ENCODE data around the gene ACAP3.
A peak's percentile ranks its signal among the peaks of the same experiment; 100 is the strongest.
"Not testable (repeated sequence)": the region's sequence is repeated elsewhere in the genome, so short reads cannot be mapped to it uniquely, and the experiment has no call there.

The ACAP3 gene

DNA sequence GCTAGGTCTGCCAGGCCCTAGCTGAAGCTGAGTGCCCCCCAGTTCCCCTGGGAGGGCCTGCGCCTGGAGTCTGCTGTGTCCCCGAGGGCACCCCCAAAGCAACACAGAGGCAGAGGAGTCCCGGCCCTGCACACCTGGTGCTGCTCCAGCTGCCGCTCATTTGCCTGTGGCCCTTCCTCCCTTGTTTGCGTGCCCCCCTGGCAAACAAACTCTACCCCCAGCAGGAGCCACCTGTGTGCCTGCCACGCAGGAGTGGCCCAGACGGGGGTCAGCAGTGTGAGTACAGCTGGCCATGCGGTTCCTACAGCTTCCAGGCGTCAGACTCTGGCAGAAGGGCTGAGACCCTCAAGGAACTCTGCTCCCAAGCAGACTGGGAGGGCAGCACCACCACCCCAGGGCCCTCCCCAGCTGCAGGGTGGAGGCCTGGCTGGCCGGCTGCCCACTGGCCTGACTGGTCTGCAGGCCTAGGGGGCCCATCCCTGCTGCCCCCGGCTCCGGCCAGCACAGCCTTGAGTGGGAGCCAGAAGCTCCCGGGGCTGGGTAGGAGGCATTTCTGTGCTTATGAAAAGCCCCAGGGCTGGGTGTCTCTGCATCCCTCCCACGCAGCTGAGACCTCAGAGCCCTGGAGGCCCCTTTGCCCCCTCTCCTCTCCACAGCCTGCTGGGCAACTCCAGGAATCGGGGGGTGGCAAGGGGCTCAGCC is 22.8 kb upstream of the ACAP3 start:
- no peak for DNase-seq (ENCODE audit: low read depth)

DNA sequence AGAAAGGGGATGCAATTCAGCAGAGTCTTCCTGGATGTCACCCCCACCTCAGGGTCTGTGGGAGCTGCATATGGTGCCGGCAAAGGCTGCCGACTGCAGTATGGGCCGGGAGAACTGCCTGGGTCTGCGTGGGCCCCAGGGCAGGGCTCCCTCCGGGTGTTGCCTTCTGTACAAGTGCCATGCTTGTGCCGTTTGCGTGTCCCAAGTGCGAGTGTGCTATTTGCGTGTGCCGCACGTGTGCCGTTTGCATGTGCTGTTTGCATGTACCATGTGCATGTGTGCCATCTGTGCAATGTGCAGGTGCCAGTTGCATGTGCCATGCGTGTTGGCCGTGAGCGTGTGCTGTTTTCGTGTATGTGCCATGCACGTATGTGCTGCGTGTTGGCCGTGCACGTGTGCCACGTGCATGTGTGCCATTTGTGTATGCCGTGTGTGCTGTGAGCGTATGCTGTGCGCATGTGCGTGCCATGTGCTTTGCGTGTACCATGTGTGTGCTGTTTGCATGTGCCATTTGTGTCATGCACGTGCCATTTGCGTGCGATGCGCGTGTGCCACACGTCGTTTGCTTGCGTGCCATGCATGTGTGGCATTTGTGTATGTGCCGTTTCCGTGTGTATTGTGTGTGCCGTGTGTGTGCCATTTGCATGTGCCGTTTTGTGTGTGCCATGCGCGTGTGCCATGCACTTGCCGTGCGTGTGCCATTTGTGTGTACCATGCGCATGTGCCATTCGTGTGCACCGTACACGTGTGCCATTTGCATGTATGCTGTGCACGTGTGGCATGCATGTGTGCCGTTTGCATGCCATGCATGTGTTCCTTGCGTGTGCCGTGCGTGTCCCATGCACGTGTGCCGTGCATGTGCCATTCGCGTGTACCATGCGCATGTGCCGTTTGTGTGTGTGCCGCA is 21.8 kb upstream of the ACAP3 start:
- DNase-seq (ENCODE audit: low read depth): no peak

DNA sequence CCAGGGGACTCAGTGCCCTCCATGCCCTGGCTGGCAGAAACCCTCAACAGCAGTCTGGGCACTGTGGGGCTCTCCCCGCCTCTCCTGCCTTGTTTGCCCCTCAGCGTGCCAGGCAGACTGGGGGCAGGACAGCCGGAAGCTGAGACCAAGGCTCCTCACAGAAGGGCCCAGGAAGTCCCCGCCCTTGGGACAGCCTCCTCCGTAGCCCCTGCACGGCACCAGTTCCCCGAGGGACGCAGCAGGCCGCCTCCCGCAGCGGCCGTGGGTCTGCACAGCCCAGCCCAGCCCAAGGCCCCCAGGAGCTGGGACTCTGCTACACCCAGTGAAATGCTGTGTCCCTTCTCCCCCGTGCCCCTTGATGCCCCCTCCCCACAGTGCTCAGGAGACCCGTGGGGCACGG is 20.5 kb upstream of the ACAP3 start:
- no peak for DNase-seq (ENCODE audit: low read depth)

DNA sequence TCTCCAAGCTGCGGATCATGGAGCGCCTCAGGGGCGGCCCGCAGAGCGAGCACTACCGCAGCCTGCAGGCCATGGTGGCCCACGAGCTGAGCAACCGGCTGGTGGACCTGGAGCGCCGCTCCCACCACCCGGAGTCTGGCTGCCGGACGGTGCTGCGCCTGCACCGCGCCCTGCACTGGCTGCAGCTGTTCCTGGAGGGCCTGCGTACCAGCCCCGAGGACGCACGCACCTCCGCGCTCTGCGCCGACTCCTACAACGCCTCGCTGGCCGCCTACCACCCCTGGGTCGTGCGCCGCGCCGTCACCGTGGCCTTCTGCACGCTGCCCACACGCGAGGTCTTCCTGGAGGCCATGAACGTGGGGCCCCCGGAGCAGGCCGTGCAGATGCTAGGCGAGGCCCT is 19.6 kb upstream of the ACAP3 start:
- no peak for DNase-seq (ENCODE audit: low read depth)

DNA sequence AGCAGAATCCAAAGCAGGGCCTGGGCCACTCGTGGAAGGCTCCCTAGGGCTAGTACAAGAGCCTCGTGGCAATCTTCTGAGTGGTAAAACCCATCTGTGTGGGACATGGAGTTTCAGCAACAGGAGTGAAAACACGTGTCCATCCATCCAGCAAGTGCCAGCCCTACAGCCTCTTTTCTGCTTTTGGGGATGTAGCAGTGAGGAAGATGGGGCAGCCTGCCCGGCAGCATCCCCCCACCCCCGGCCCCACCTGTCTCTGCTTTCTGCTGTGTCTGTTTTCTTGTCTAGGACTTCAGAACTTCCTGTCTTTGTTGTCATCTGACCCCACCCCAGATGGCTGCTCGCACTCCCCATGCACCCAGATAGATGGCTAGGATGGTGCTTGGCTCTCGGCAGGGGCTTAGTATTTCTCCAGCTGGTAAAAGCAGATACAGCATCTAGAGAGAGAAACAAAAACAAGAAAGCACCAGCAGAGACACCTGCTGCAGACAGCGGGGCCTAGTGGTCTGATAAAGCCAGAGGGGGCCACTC is 18.4 kb upstream of the ACAP3 start:
- DNase-seq (ENCODE audit: low read depth): no peak

DNA sequence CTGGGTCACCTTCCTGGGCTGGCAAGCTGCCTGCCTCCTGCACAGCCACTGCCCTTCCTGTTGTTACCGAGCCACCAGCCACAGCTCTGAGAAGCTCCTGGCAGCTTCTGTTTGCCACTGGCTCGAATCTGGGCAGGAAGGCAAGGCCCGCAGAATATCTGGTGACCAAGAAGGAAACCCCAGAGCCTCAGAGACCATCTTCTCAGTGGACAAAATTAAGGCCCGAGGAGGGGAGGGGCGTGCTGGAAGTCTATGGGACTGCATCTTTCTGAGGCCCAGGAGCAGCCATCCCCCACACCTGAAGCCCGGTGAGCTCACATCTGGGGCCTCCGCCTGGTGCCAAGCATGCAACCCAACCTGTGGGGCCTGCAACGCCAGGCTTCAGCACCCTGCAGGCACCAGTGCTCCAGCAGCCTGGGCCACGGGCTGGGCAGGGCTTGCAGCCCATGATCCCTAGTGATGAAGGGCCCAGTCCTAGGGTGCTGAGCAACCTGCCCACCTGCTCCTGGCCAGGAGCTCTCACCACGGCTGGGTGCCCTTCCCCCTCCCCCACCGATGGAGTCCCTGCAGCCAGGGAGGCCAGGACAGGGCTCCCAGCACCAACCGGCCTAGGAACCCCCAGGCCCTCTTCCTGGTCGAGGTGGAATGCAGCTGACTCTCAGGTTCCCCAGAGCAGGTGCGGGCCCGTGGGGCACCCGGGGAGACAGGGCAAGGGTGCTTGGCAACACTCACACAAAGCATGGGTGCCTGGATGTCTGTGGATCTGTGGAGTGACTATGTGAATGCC is 17.8 kb upstream of the ACAP3 start:
- no peak for DNase-seq (ENCODE audit: low read depth)

DNA sequence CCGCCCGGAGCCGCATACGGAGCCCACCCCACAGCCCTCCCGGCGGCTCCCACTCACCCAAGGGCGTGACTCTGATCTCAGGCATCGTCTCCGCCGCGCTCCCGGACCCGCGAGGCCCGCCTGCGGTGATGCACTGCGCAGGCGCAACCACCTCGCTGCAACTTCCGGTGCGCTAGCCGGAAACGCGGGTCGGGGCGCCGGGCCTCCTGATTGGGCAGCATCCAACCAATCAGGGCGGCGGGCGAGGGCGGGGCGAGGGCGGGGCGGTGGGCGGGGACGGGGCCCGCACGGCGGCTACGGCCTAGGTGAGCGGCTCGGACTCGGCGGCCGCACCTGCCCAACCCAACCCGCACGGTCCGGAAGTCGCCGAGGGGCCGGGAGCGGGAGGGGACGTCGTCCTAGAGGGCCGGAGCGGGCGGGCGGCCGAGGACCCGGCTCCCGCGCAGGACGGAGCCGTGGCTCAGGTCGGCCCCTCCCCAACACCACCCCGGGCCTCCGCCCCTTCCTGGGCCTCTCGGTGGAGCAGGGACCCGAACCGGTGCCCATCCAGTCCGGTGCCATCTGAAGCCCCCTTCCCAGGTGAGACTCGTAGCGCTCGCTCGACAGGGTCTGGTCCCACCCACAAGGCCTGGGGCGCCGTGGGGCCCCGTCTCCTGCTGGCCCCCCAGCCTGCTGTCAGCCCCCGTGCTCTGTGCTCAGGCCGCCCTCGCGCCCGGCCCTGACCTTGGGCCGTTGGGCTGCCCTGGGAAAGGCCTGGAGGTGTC is 17.0 kb upstream of the ACAP3 start, which contains the start of the genes CPTP and INTS11:
Gene CPTP (plus strand): TSS at position 279 of the 764 bp plus-strand sequence. CDS start 2,109 bp downstream, outside the sequence.
Gene INTS11 (minus strand): TSS at position 137 of the 764 bp plus-strand sequence. CDS start 52 bp downstream, at position 85.
- no peak for DNase-seq (ENCODE audit: low read depth)

DNA sequence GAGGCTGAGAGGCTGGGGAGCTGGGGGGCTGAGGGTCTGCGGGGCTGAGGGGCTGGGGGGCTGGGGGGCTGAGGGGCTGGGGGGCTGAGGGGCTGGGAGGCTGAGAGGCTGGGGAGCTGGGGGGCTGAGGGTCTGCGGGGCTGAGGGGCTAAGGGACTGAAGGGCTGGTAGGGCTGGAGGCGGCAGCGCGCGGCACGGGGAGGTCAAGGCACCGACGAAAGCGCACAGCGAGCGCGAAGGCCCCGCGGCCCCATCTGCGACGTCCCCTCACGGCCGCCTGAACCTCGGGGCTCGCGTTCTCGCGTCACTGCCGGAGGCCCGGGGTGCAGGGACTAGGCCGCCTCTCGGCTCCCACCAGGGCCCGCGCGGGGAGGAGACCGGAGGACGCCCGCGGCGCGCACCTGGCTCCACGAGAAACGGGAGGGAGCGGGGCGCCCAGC is 16.4 kb upstream of the ACAP3 start:
- no peak for DNase-seq (ENCODE audit: low read depth)

DNA sequence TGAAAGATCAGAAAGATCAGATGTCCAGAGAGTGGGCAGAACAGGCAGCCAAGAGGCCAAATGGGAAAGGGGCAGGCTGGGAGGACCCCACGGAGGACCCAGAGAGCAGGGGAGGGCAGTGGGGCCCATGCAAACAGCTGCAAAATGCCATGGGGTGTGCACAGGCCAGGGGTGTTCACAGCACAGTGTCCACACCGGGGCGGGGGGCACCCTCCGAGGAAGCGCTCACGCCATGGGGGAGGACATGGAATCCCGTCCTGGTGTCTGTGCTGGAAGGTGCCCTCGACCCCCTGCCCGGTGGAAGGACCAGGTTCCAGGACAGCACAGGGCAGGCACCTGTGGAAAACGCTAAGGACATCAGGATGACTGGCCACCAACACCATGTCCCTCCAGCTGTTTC is 15.2 kb upstream of the ACAP3 start:
- no peak for DNase-seq (ENCODE audit: low read depth)

DNA sequence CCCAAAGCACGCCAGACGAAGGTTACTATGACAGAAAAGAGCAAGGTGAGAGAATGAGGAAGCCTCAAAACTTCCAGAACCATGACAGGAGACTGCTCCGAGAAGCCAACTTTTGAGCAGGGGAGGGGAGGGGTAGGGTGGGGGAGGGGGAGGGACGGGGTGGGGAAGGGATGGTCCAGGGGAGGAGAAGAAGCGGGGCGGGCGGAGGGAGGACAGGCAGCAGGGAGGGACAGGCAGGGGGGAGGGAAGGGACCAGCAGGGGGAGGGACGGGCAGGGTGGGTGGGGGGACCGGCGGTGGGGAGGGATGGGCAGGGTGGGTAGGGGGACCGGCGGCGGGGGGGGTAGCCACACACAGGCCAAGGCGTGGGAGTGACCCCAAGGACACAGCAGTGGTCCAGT is 14.7 kb upstream of the ACAP3 start:
- DNase-seq (ENCODE audit: low read depth): no peak

DNA sequence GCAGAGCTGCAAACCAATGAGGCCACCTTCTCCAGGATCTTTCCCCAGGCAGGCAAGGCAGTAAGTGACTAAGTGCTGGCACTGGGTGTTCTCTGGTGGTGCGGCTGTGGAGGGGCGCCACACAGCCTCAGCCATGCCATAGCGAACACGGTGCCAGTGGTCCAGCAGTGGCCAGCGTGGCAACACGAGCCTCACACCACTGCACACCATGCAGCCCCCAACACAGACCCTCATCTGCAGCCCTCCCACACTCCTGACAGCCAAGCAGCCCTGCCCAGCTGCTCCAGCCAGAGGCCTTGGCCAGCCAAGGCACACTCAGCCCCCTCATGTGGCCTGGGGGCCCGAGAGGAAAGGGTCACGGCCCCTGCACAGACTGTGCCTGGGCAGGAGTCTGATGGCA is 13.7 kb upstream of the ACAP3 start:
- no peak for DNase-seq (ENCODE audit: low read depth)

DNA sequence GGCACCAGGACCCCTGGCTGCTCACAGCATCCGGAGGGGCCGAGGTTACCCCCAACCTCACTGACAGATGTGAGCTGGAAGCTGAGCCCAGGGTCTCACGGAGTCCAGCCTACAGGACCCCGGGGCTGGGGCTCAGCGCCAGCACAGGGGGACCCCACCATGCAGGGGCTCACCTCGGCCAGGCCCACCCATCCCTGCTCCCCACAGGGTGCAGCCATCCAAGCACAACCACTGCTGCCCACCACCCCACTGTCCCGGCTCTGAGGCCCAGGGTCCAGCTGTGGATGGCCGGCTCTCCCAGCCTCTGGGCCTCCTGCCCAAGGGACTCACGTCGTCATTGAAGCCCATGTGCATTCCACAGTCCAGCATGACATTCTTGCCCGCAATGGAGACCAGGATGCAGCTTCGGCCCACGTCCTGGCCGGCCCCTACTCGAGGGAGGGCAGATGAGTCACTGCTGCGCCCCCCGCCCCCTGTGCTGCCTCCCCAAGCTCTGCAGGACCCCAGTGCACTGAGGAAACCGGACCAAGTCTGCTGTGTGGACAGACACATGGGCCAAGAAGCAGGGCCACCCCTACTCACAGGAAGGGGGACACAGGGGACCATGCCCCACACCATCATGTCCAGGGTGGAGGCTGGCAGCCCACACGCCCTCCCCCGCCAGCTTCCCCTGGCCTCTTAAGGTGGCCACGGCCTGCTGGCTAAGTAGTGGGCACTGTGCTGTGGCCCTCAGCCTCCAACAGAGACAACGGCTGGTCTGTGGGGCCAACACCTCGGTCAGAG is 13.1 kb upstream of the ACAP3 start:
- DNase-seq (ENCODE audit: low read depth): no peak

DNA sequence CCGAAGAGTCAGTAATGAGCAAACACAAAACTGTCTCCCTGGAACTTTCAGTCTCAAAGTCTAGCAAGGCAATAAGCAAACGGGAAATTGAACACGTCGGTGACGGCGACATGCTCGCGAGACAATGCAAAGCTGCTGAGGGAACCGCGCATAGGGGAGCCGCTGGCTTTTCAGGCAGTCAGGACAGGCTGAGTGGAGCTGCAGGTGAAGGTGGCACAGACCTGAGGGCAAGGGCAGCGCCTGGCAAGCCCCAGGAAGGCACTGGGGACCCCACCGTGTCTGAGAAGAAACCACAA is 11.9 kb upstream of the ACAP3 start:
- no peak for DNase-seq (ENCODE audit: low read depth)

DNA sequence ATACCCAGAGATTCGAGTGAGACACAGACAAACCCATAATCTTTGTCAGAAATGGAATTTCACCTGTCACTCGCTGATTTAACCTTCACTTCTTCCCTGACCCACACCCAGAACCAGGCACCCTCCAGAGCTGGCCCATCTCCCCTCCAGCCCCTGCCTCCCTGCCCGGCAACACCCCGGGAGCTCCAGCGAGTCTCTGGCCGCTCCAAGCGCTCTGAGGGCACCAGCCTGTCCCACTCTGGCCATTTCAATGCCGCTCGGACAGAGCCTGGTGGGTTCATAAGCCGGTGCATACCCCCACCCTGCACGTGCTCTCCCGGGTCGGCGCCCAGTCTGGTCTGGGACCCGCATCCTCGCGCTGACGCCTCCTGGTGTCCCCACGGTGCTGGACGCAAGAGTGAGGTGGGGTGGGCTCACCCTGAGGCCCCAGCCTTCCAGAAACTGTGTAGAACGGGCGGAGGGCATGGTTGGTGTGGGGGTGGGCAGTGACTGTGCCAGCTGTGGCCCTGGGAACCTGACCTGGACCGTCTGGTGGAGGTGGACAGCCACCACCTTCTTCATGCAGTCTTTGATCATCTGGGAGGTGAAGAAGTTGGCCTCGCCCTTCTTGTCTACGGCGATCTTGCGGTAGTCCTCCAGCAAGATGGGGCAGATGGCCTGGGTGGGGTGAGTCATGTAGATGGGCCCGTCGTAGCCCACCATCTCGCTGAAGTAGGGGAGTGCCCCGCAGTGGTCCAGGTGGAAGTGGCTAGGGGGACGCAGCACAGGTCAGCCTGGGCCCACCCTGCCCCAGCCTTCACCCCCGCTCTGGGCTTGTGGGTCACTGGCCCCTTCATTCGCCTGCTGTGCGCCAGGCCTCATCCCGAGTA is 11.3 kb upstream of the ACAP3 start:
- DNase-seq (ENCODE audit: low read depth): no peak

DNA sequence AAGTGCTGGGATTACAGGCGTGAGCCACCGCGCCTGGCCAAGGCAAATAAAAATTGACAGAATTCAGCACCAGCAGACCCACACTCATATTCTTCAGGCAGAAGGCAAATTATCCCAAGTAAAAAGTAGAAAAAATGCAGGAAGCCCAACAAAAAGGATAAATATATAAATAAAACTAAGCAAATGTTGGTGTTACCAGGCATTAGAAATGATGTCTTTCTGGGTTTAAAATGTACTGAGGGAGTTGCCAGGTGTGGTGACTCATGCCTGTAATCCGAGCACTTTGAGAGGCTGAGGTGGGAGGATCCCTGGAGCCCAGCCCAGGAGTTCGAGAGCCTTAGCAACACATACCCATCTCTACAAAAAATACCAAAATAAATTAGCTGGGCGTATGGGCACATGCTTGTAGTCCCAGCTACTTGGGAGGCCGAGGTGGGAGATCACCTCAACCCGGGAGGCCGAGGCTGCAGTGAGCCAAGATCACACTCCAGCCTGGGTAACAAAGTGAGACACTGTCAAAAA is 10.5 kb upstream of the ACAP3 start:
- DNase-seq (ENCODE audit: low read depth): peak; percentile 88

DNA sequence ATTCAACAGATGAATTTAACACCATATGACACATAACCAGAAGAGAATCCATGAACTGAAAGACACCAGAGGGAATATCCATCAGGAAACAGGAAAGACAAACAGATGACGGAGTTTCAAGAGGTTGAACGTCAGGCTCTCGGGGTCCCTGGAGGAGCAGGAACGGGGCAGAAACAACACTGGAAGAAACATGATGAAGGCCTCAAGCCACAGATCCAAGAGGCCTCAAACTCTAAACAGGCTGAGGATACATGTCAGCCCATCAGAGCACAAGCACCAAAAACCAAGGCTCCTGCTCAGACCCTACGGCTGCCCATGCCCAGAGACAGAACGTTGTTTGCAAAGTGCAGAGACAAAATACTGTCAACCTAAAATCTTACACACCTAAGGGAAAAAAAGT is 9.7 kb upstream of the ACAP3 start:
- no peak for DNase-seq (ENCODE audit: low read depth)

DNA sequence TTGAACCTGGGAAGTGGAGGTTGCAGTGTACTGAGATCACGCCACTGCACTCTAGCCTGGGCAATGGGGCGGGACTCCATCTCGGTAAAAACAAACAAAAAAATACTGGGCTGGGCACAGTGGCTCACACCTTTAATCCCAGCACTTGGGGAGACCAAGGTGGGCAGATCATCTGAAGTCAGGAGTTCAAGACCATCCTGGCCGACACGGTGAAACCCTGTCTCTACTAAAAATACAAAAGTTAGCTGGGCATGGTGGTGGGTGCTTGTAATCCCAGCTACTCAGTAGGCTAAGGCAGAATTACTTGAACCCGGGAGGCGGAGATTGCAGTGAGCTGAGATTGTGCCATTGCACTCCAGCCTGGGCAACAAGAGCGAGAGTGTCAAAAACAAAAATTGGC is 8.5 kb upstream of the ACAP3 start:
- not testable (repeated sequence) for DNase-seq (ENCODE audit: low read depth)

DNA sequence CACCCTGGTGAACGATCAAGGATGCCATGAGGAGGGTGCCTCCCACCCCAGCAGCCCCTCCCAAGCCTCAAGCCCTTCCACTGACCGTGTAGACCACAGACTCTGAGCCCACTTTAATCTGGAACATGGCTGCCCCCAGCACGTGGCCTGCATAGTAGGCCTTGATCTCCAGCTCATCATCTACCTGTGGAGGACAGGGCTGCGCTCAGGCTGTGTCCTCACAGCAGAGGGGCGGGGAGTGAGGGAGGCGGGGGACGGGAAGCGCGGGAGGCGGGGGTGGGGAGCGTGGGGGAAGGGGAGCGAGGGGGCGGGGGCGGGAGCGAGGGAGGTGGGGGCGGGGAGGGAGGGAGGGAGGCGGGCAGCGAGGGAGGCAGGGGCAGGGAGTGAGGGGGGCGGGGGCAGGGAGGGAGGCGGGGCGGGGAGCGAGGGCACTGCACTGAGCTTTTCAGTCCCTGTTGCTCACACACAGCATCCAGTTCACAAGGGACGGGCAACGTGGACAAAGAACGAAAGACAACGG is 7.8 kb upstream of the ACAP3 start:
- no peak for DNase-seq (ENCODE audit: low read depth)

DNA sequence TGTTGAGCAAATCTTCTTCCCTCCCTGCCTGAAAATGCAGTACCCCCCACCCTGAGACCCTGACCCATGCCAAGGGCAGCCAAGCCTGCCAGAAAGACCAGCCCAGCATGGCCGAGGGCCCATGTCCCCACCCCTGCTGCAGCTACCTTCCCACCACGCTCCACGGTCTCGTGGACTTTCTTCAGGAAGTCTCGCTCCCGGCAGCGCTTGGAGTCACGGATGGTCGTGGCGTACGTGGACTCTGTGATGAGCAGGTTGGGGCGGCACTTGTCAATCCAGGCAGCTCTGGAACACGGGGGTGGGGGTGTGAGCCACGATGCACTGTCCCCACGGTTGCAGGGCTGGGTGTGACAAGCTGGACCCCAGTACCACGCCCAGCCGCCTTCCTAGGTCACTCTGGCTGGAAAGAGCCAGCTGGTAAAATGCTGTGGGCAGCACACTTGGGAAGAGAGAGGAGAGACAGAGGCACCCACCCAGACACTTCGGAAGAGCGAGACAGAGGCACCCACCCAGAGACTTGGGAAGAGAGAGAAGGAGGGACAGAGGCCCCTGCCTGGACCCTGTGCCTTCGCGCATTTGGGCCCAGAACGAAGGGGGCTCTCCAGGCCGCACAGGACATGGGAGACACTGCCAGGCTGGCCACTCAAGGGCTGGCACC is 7.1 kb upstream of the ACAP3 start:
- DNase-seq (ENCODE audit: low read depth): no peak
